Activated CD4-positive, CD25-positive, alpha-beta regulatory T cell treated with anti-CD3 and anti-CD28 coated beads, Interleukin-2, amount 50 U/mL, for 16 hours (primary cell): ENCODE data around the gene ZNF628.

Source experiments
- DNase-seq: peaks from one replicate; pipeline ENCODE4 v3.0.0-alpha.2; 2020; ENCODE audit warnings: low read depth, low spot score

ZNF628 gene

GRCh38 chr19:55465460-55466240 is 10.8 kb upstream of the ZNF628 start:
- DNase-seq = no peak

- no peak for DNase-seq
These were observed 10.2 kb upstream of the ZNF628 start for GRCh38 chr19:55466241-55466614.

GRCh38 chr19:55467236-55468053 is 9.0 kb upstream of the ZNF628 start:
- DNase-seq = peak; percentile 45

GRCh38 chr19:55468054-55468393 is 8.4 kb upstream of the ZNF628 start:
- no peak for DNase-seq

GRCh38 chr19:55471266-55471665 is 5.2 kb upstream of the ZNF628 start:
- no peak for DNase-seq

- no peak for DNase-seq
These were observed 4.0 kb upstream of the ZNF628 start for GRCh38 chr19:55472463-55472862.

GRCh38 chr19:55473225-55474012 is 3.0 kb upstream of the ZNF628 start:
- no peak for DNase-seq

GRCh38 chr19:55474269-55475265 is 1.9 kb upstream of the ZNF628 start:
- no peak for DNase-seq

GRCh38 chr19:55477905-55478304 is 1.5 kb downstream of the ZNF628 start:
- DNase-seq = no peak

GRCh38 chr19:55478364-55478763 is 1.9 kb downstream of the ZNF628 start:
- no peak for DNase-seq

- DNase-seq = no peak
These were observed 2.6 kb downstream of the ZNF628 start for GRCh38 chr19:55479045-55479444.

- no peak for DNase-seq
These were observed 3.2 kb downstream of the ZNF628 start for GRCh38 chr19:55479451-55480230.

GRCh38 chr19:55481148-55481793 is 4.9 kb downstream of the ZNF628 start:
- DNase-seq = no peak

- no peak for DNase-seq
These were observed 5.4 kb downstream of the ZNF628 start for GRCh38 chr19:55481794-55482155.

GRCh38 chr19:55482156-55482961 is 5.9 kb downstream of the ZNF628 start:
- no peak for DNase-seq

- no peak for DNase-seq
These were observed 6.7 kb downstream of the ZNF628 start for GRCh38 chr19:55482967-55483705.

- no peak for DNase-seq
These were observed 7.5 kb downstream of the ZNF628 start for GRCh38 chr19:55483706-55484592.
